ENCODE results near the gene NODAL. TPM values are rescaled to one million over a fixed set of nuclear protein-coding genes. Genes with fewer than 3 reads are reported as not detected.
A peak's percentile ranks its signal among the peaks of the same experiment; 100 is the strongest.

Gene NODAL
- total RNA-seq, 5 donors from 2014 or later (not counting 1 experiment from before 2014, with no cell fraction given), result not detected

DNA sequence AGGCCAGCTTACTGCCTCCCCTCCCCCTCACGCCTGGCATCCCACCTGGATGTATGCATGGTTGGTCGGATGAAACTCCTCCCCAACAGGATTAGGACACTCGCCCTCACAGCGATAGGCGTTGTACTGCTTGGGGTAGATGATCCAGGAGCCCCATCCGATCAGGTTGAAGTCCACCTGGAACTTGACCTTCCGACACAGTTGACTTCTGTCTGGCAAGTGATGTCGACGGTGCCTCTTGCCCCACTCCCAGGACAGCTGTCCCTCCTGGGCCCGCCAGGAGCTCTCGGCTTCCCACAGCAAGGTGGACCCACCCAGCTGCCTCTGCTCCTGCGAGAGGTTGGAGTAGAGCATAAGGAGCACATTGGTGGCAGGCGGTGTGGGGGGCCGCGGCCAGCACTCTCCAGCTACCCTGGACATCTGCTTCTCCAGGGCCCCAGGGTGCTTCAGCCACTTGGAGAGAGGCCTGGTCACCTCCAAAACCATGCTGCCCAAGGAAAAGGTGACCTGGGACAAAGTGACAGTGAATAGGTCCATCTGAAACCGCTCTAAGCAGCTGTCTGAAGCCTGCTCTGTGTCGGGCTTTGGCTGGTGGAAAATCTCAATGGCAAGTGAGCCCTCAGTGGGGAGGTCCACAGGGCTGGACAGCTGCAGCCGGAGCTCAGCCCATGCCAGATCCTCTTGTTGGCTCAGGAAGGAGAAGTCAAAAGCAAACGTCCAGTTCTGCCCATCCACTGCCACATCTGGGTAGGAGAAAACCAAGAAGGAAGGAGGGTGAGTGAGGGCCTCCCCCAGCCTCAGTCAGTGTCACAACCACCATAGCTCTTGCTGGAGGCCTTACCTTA lies 6.0 kb downstream of the NODAL start:
- Mint-ChIP-seq H3K9me3 (no peaks in the 10 kb centered on the region), H3K27ac (no peak overlapping the region), H3K4me1 (peaks cover 35 to 44% (median 36%) of the 10 kb centered on the region in 3 donors), H3K36me3 (no peaks in the 10 kb centered on the region), H3K4me3 (no peak overlapping the region), H3K27me3 (peaks cover 7 to 13% of the 10 kb centered on the region in 2 donors)
- WGBS (ENCODE audit: insufficient coverage), result 97% methylated on average over 14 of the region's 19 CpGs
- Histone ChIP-seq H3K27ac (ENCODE audit: low read length) (no peak overlapping the region), H3K27me3 (replicated peaks in 1 of 2; ENCODE audit: control insufficient read depth in 2 of 2, extremely low read depth in 1 of 2, insufficient read depth in 2 of 2, low read length in 1 of 2) (peaks cover 10 to 21% of the 10 kb centered on the region in 2 experiments), H3K4me3 (ENCODE audit: control insufficient read depth in 1 of 2, extremely low read depth in 1 of 2, low read length in 1 of 2) (no peak overlapping the region), H3K9me3 (no peaks in the 10 kb centered on the region), H3K4me1 (ENCODE audit: control insufficient read depth in 1 of 2, extremely low read depth in 1 of 2, insufficient read depth in 2 of 2, low read length in 2 of 2) (peaks cover 5 to 29% of the 10 kb centered on the region in 2 experiments), H3K36me3 (ENCODE audit: control insufficient read depth in 2 of 2, extremely low read depth in 1 of 2, insufficient read depth in 1 of 2, low read length in 1 of 2) (peaks cover 4 to 5% of the 10 kb centered on the region in 2 donors)
- DNase-seq (peak in 1 of 35 experiments; percentile 20), ATAC-seq (replicated peaks in 1 of 4) (no peak)
- CTCF ChIA-PET, result interaction anchor here (0.9 to 1.1 kb wide), 2 partner anchors 214 to 370 kb away, joined by 3 read pairs; no protein-coding TSS in a partner anchor
- POLR2A ChIA-PET, result no interaction called here

DNA sequence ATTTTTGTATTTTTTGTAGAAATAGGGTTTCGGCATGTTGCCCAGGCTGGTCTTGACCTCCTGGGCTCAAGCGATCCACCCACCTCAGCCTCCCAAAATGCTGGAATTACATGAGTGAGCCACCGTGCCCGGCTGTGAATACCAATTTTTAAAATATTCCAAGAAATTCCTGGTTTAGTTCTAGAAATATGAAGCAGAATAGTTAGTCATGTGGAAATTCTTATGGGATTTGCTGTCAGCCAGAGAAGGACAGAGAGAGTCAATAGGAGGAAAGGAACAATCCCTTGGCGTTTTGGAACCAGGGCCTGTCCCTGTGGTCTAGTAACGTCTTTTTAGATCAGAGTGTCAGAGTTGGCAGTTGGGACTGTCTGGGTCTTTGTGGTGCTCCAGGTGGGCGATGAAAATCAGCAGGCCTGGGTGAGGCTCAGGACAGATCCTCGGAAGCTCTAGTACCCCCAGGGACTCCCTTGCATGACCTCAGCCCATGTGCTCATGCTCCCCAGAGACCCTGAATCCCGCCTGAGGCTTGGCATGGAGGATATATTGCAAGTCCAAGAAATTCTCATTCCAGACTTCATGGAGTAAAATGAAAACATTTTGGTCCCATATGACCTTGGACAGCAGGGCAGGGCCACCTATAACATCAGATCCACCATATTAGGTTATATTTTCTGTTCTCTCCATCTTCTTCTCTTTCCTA lies 7.8 kb downstream of the NODAL start:
- H3K4me3 Mint-ChIP-seq, result peak overlapping the region in 1 of 3 donors; percentile 78
- Histone ChIP-seq H3K27ac (ENCODE audit: low read length) (peak overlapping the region; percentile 1), H3K27me3 (replicated peaks in 1 of 2; ENCODE audit: control insufficient read depth in 2 of 2, extremely low read depth in 1 of 2, insufficient read depth in 2 of 2, low read length in 1 of 2) (peaks cover 4 to 7% of the 10 kb centered on the region in 2 experiments), H3K4me3 (ENCODE audit: control insufficient read depth in 1 of 2, extremely low read depth in 1 of 2, low read length in 1 of 2) (no peak overlapping the region), H3K9me3 (no peaks in the 10 kb centered on the region), H3K4me1 (ENCODE audit: control insufficient read depth in 1 of 2, extremely low read depth in 1 of 2, insufficient read depth in 2 of 2, low read length in 2 of 2) (peaks cover 5 to 24% of the 10 kb centered on the region in 2 experiments), H3K36me3 (ENCODE audit: control insufficient read depth in 2 of 2, extremely low read depth in 1 of 2, insufficient read depth in 1 of 2, low read length in 1 of 2) (peaks cover 5 to 15% of the 10 kb centered on the region in 2 donors)
- CTCF ChIA-PET, result interaction anchor here (0.6 to 1.1 kb wide), 2 partner anchors 212 to 353 kb away, joined by 3 read pairs; no protein-coding TSS in a partner anchor
- H3K4me1 Mint-ChIP-seq, result peaks cover 34 to 41% (median 36%) of the 10 kb centered on the region in 3 donors
- ATAC-seq (replicated peaks in 1 of 4) (no peak), DNase-seq (peak in 1 of 35 experiments; percentile 13)
- no peaks in the 10 kb centered on the region for H3K27me3 Mint-ChIP-seq
- peaks cover 3% of the 10 kb centered on the region for H3K36me3 Mint-ChIP-seq
- POLR2A ChIA-PET, result no interaction called here
- no peaks in the 10 kb centered on the region for H3K9me3 Mint-ChIP-seq
- H3K27ac Mint-ChIP-seq, result peak overlapping the region; percentile 64 to 97
- WGBS (ENCODE audit: insufficient coverage), result 83% methylated on average over 4 of the region's 9 CpGs

DNA sequence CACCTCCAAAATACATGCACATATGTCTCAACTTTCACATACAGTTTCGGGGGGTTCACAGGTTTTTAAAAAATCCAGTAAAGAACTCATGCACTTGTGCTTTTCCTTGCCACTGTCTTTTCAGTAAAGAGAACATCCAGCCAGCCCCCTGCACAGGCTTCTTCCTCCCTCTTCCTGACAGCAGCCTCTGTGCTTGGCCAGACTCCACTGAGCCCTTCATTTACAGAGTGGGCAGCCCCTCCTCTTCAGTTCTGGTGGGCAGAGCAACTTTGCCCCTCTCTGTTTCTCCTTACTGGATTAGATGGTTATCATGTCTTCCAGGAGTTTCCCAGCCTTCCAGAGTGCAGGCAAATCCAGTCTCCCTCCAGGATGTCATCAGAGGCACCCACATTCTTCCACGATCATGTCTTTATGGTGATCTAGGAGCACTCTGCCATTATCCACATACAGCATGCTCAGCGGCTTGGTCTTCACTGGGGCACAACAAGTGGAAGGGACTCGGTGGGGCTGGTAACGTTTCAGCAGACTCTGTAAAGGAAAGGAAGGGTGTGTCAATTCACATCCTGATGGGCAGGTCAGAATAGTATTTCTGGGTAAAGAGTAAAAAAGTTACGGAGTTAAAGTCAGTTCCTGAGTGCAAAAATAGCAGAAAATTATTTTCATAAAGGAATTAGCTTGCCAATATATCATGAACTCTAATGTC lies 8.8 kb downstream of the NODAL start:
- POLR2A ChIA-PET, result interaction anchor here in 1 of 2 donors (1.3 kb wide), 1 partner anchor 26 kb away, joined by 3 read pairs; no protein-coding TSS in a partner anchor
- CTCF ChIA-PET, result interaction anchor here (0.5 to 0.7 kb wide), 4 partner anchors 69 to 352 kb away, joined by 3 to 8 read pairs (median 3); no protein-coding TSS in a partner anchor
- peak overlapping the region; percentile 55 to 80 (median 78) for H3K4me3 Mint-ChIP-seq
- Histone ChIP-seq H3K36me3 (ENCODE audit: control insufficient read depth in 2 of 2, extremely low read depth in 1 of 2, insufficient read depth in 1 of 2, low read length in 1 of 2) (peaks cover 8 to 21% of the 10 kb centered on the region in 2 donors), H3K4me3 (ENCODE audit: control insufficient read depth in 1 of 2, extremely low read depth in 1 of 2, low read length in 1 of 2) (peak overlapping the region in 1 of 2 donors; percentile 36), H3K9me3 (no peaks in the 10 kb centered on the region), H3K27ac (ENCODE audit: low read length) (peak overlapping the region; percentile 55), H3K27me3 (replicated peaks in 1 of 2; ENCODE audit: control insufficient read depth in 2 of 2, extremely low read depth in 1 of 2, insufficient read depth in 2 of 2, low read length in 1 of 2) (peaks cover 0 to 2% of the 10 kb centered on the region in 2 experiments), H3K4me1 (ENCODE audit: control insufficient read depth in 1 of 2, extremely low read depth in 1 of 2, insufficient read depth in 2 of 2, low read length in 2 of 2) (peaks cover 5 to 24% of the 10 kb centered on the region in 2 experiments)
- H3K36me3 Mint-ChIP-seq, result peaks cover 6% of the 10 kb centered on the region
- peaks cover 34 to 41% (median 36%) of the 10 kb centered on the region in 3 donors for H3K4me1 Mint-ChIP-seq
- peak in 2 of 35 experiments; percentile 9 to 16 for DNase-seq
- peak overlapping the region; percentile 91 to 97 for H3K27ac Mint-ChIP-seq
- ATAC-seq (replicated peaks in 1 of 4), result peak; percentile 63 to 82 (median 72)
- WGBS (ENCODE audit: insufficient coverage), result 43% methylated on average over 2 of the region's 6 CpGs
- no peaks in the 10 kb centered on the region for H3K9me3 Mint-ChIP-seq
- H3K27me3 Mint-ChIP-seq, result no peaks in the 10 kb centered on the region

DNA sequence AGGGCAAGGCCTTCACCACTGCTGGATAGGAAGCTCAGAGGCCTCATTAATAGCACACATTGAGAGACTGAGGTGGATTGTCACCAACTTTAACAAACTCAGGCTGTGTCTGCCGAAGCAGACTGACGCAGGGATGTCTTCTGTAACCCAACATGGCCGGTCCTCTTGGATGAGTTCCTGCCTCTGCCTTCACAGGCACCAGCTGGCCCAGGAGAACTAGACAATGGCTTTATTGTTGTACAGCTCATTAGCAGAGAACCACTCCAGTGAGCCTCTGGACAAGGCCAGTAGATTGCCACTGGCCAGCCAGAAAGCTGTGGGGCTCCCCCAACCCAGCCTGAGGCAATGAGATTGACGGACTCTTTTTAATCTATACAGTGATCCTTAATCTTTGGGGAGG lies 9.4 kb downstream of the NODAL start:
- no peak overlapping the region for H3K4me3 ChIP-seq (ENCODE audit: control insufficient read depth in 1 of 2, extremely low read depth in 1 of 2, low read length in 1 of 2)
- Mint-ChIP-seq H3K9me3 (no peaks in the 10 kb centered on the region), H3K27me3 (no peaks in the 10 kb centered on the region), H3K36me3 (peaks cover 6% of the 10 kb centered on the region), H3K4me1 (peaks cover 34 to 41% (median 36%) of the 10 kb centered on the region in 3 donors), H3K27ac (peak overlapping the region; percentile 91 to 97), H3K4me3 (peak overlapping the region in 2 of 3 donors; percentile 78 to 80)
- no peak overlapping the region for H3K27ac ChIP-seq (ENCODE audit: low read length)
- H3K27me3 ChIP-seq (replicated peaks in 1 of 2; ENCODE audit: control insufficient read depth in 2 of 2, extremely low read depth in 1 of 2, insufficient read depth in 2 of 2, low read length in 1 of 2), result no peaks in the 10 kb centered on the region
- POLR2A ChIA-PET, result interaction anchor here in 1 of 2 donors (1.3 kb wide), 1 partner anchor 26 kb away, joined by 3 read pairs; no protein-coding TSS in a partner anchor
- DNase-seq (peak in 1 of 35 experiments; percentile 23), ATAC-seq (replicated peaks in 1 of 4) (no peak)
- CTCF ChIA-PET, result no interaction called here
- no peaks in the 10 kb centered on the region for H3K9me3 ChIP-seq
- WGBS (ENCODE audit: insufficient coverage), result 100% methylated on average over 3 of the region's 4 CpGs
- peaks cover 8 to 27% of the 10 kb centered on the region in 2 donors for H3K36me3 ChIP-seq (ENCODE audit: control insufficient read depth in 2 of 2, extremely low read depth in 1 of 2, insufficient read depth in 1 of 2, low read length in 1 of 2)
- H3K4me1 ChIP-seq (ENCODE audit: control insufficient read depth in 1 of 2, extremely low read depth in 1 of 2, insufficient read depth in 2 of 2, low read length in 2 of 2), result peaks cover 5 to 24% of the 10 kb centered on the region in 2 experiments

DNA sequence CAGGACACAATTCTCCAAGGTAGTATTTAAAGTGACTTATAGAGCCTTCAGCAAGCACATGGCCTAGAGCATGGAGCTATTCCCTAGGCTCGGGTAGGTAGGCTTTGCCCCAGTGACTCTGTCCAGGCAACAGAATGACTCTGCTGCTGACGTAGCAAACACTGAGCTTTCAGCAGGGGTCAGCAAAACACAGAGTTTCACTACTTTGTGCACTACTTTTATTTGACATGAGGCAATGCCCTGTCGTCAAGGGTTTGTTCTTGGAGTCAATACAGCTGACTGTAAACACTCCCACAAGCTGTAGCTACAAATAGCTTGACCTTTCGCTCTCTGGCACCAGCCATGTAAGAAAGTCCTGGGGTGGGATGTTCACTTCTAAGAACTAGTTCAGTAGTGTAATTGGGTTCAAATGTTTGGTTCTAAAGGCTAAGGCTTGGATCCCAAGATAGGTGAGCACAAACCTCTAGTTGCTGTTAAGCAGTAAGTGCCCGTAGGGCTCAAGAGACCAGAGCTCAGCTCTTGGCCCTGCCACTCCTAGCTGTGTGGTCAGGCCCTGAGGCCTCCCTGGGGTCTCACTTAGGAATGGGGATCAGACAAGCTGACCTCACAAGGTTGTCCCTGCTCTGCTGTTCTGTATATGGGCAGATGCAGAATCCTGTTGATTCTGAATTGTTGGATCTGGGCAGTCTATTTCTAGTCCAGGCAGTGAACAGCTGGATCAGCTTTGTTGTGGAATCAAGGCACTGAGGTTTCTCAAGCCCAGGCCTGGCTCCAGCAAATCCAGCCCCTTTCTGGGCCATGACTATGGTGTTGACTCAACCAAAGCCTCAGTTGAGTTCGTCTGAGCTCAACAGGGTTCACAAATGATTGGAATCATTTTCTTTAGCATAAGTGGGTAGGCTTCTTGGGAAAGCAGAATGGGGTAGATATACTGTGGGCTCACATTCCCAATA lies 10.7 kb downstream of the NODAL start:
- peaks cover 8 to 38% of the 10 kb centered on the region in 2 donors for H3K36me3 ChIP-seq (ENCODE audit: control insufficient read depth in 2 of 2, extremely low read depth in 1 of 2, insufficient read depth in 1 of 2, low read length in 1 of 2)
- peak in 2 of 35 experiments; percentile 11 to 14 for DNase-seq
- Mint-ChIP-seq H3K27ac (peak overlapping the region; percentile 66 to 77), H3K4me3 (no peak overlapping the region), H3K27me3 (no peaks in the 10 kb centered on the region), H3K4me1 (peaks cover 34 to 42% (median 36%) of the 10 kb centered on the region in 3 donors), H3K36me3 (peaks cover 6% of the 10 kb centered on the region), H3K9me3 (no peaks in the 10 kb centered on the region)
- no peak overlapping the region for H3K4me3 ChIP-seq (ENCODE audit: control insufficient read depth in 1 of 2, extremely low read depth in 1 of 2, low read length in 1 of 2)
- H3K27ac ChIP-seq (ENCODE audit: low read length), result no peak overlapping the region
- POLR2A ChIA-PET, result interaction anchor here in 1 of 2 donors (1.3 kb wide), 1 partner anchor 24 kb away, joined by 3 read pairs; no protein-coding TSS in a partner anchor
- 92% methylated on average over 4 of the region's 6 CpGs for WGBS (ENCODE audit: insufficient coverage)
- H3K9me3 ChIP-seq, result no peaks in the 10 kb centered on the region
- no peaks in the 10 kb centered on the region for H3K27me3 ChIP-seq (replicated peaks in 1 of 2; ENCODE audit: control insufficient read depth in 2 of 2, extremely low read depth in 1 of 2, insufficient read depth in 2 of 2, low read length in 1 of 2)
- H3K4me1 ChIP-seq (ENCODE audit: control insufficient read depth in 1 of 2, extremely low read depth in 1 of 2, insufficient read depth in 2 of 2, low read length in 2 of 2), result peaks cover 5 to 24% of the 10 kb centered on the region in 2 experiments
- ATAC-seq (replicated peaks in 1 of 4), result no peak
- CTCF ChIA-PET, result no interaction called here

All from T-cell (primary cell).